IPS-20b (cell line): ENCODE data around the gene PDGFB.

Experiments
- H3K27ac ChIP-seq: one replicate; pipeline ENCODE4 v1.5.1; 2013; ENCODE audit warnings: low read length
- H3K27me3 ChIP-seq: 2 replicates; pipeline ENCODE4 v1.6.1; 2013; ENCODE audit warnings: mild to moderate bottlenecking, low read length, inconsistent platforms; ENCODE audit not compliant: insufficient read depth
- H3K36me3 ChIP-seq: 2 replicates; pipeline ENCODE4 v1.6.1; 2013; ENCODE audit warnings: low read depth, mild to moderate bottlenecking, inconsistent platforms, low read length, moderate library complexity; ENCODE audit not compliant: insufficient read depth
- H3K4me1 ChIP-seq: 2 replicates; pipeline ENCODE4 v1.6.1; 2013; ENCODE audit warnings: mild to moderate bottlenecking, control low read depth, inconsistent platforms, low read length, moderate library complexity; ENCODE audit not compliant: insufficient read depth
- H3K4me3 ChIP-seq: 2 replicates; pipeline ENCODE4 v1.5.1; 2013; ENCODE audit warnings: mild to moderate bottlenecking, low read length, inconsistent platforms
- H3K9ac ChIP-seq: 2 replicates; pipeline ENCODE4 v1.6.1; 2013; ENCODE audit warnings: low read depth, mild to moderate bottlenecking, inconsistent platforms, low read length, moderate library complexity
- H3K9me3 ChIP-seq: 2 replicates; pipeline ENCODE4 v1.6.1; 2013; ENCODE audit warnings: mild to moderate bottlenecking, low read depth, low read length, inconsistent platforms; ENCODE audit not compliant: insufficient read depth

Gene PDGFB

DNA sequence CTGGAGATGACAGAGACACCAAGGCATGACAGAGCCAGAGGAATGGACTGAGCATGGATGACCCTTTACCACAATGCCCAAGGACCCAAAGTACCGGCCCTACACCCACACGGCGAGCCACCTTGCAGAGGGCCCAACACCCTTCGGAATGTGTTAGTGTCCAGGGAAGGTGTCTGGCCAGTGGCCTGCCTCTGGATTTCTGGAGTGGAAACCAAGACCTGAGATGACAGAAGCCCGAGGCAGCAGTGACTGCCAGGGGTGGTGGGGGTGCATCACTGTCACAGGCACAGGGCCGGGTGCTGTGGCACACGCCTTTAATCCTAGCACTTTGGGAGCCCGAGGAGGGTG lies 28.7 kb downstream of the PDGFB start:
- no peak overlapping the region for H3K27ac ChIP-seq
- no peaks in the 10 kb centered on the region for H3K27me3 ChIP-seq
- H3K36me3 ChIP-seq = no peaks in the 10 kb centered on the region
- H3K9ac ChIP-seq = no peak overlapping the region
- H3K4me3 ChIP-seq = no peak overlapping the region
- peaks cover 22% of the 10 kb centered on the region for H3K4me1 ChIP-seq
- no peaks in the 10 kb centered on the region for H3K9me3 ChIP-seq

DNA sequence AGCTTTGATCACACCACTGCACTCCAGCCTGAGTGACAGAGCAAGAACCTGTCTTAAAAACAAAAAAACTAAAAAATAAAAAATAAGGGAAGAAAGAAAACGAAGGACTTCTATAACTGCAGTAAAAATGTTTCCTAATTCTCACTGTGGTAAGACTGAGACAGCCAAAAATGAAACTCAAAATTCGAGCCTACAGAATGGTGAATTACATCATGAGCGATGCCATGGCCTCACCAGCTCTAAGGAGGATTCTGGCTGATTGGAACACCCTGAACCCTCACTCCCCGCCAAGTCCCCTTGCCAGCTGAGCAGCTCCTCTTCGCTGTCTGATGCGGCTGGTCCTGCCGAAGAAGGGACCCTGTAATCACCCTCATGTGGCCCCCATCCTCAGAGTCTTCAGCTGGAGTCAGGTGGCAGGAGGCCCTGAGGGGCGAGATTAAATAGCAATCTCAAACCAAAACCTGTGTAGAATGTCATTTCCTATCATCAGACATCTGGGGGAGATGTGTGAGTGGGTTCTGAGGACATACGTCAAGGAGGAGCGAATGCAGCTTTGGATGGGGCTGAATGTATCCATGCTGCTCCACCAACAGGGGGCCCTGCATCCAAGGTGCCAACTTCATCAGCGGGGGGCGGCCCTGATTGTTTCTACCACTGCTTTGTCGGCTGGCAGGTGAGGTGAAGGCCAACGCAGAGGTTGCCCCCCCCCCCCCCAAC lies 29.2 kb downstream of the PDGFB start:
- Histone ChIP-seq H3K4me3 (no peak overlapping the region), H3K27me3 (no peaks in the 10 kb centered on the region), H3K36me3 (no peaks in the 10 kb centered on the region), H3K27ac (no peak overlapping the region), H3K9me3 (no peaks in the 10 kb centered on the region), H3K9ac (no peak overlapping the region; the same call in 1 of the 2 replicates), H3K4me1 (peaks cover 22% of the 10 kb centered on the region)

DNA sequence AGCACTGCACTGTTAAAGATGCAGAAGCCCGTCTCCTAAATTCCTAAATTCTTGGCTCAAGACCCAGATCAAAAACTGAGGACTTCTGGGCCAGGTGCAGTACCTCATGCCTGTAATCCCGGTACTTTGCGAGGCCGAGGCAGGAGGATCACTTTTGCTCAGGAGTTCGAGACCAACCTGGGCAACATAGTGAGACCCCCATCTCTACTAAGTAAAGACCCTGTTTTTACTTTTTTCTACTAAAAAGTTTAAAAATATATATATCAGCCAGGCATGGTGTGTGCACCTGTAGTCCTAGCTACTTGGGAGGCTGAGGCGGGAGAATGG lies 29.7 kb downstream of the PDGFB start:
- no peaks in the 10 kb centered on the region for H3K36me3 ChIP-seq
- no peak overlapping the region for H3K4me3 ChIP-seq
- H3K4me1 ChIP-seq = peaks cover 22% of the 10 kb centered on the region
- H3K27ac ChIP-seq = no peak overlapping the region
- H3K9me3 ChIP-seq = no peaks in the 10 kb centered on the region
- no peaks in the 10 kb centered on the region for H3K27me3 ChIP-seq
- peak overlapping the region; percentile 66; the same call in 1 of the 2 replicates for H3K9ac ChIP-seq

DNA sequence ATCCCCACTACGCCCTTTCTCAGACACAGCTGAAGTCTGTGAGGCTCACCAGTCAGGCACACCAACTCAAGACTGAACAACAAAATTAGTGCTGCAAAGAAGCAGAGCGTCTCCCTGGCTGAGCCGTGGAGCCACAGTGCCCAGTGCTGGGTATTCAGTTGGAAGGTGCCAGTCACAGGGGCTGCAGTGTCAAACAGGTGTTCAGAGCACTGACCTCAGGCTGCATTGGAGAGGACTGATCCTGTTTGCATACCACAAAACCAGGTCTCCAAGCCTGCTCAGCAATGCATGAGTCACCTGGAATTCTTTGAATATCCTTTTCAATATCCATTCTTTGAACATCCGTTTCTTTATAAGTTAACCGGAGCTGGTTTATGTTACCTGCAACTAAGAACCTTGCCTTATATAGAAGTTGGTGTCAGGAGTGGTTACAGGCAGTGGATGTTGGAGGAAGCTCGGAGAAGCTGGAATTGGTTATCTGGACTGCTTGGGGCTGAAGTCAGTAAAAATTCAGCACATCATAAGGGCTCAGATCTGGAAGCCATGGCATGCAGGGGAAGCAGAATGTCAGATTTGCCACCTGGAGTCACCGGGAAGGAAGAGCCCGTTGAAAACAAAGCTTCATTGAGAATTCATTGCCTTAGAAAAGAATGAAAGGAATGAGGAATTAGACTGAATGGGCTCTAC lies 30.3 kb downstream of the PDGFB start:
- Histone ChIP-seq H3K4me1 (peaks cover 22% of the 10 kb centered on the region), H3K36me3 (no peaks in the 10 kb centered on the region), H3K9ac (peak overlapping the region; percentile 66; the same call in 1 of the 2 replicates), H3K27me3 (no peaks in the 10 kb centered on the region), H3K4me3 (peak overlapping the region; percentile 34; the same call in 1 of the 2 replicates), H3K27ac (peak overlapping the region; percentile 76), H3K9me3 (no peaks in the 10 kb centered on the region)

DNA sequence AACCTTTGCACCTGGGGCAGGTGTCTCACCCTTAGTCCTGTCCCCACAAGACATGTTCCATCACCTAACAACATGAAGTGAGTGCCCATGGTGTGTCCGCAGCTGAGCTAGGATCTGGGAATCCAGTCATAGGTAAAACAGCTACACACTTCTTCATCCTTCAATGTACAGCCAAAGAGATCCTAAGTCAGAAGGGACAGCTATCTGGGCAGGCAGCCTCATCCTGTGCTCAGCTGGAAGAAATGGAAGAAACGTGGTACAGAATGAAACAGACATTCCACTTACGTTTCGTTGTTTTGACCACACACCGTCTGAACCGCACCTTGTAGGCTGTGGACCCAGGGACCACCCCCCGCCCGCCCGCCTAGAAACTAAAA lies 30.8 kb downstream of the PDGFB start:
- Histone ChIP-seq H3K4me1 (peaks cover 22% of the 10 kb centered on the region), H3K36me3 (no peaks in the 10 kb centered on the region), H3K9ac (peak overlapping the region; percentile 66; the same call in 1 of the 2 replicates), H3K4me3 (peak overlapping the region; percentile 34; the same call in 1 of the 2 replicates), H3K27me3 (no peaks in the 10 kb centered on the region), H3K9me3 (no peaks in the 10 kb centered on the region), H3K27ac (peak overlapping the region; percentile 76)

DNA sequence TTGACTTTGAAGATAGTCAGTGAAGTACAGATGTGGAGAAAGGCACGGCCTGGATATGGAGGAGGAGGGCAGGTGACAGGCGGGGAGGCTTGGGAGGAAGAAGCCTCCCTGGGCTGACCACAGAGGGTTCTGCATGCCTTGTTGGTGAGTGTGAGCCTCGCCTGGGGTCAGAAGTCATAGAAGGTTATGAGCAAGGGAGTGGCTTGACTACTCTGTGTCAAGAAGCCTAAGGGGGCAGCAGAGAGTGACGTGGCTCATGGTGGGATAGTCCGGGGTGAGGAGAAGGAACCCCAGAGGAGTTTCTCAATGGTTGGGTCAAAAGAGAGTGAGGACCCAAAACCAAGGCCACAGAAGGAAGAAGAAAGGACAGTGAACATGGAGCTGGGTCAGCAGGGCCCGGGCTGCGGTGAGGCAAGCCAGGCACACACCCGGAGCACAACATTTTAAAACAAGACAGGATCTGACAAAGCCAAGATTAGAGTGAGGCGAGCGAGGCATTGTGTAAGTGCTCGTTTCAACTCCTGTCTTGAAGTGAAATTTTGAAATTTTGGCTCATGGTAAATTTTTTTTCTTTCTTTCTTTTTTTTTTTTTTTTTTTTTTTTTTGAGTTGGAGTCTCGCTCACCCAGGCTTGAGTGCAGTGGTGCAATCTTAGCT lies 31.9 kb downstream of the PDGFB start:
- Histone ChIP-seq H3K36me3 (no peaks in the 10 kb centered on the region), H3K27ac (no peak overlapping the region), H3K4me1 (peaks cover 22% of the 10 kb centered on the region), H3K9ac (0 out of 2 replicates have a peak overlapping the region, but pooled peaks have one; percentile 17), H3K27me3 (no peaks in the 10 kb centered on the region), H3K9me3 (no peaks in the 10 kb centered on the region), H3K4me3 (no peak overlapping the region)

DNA sequence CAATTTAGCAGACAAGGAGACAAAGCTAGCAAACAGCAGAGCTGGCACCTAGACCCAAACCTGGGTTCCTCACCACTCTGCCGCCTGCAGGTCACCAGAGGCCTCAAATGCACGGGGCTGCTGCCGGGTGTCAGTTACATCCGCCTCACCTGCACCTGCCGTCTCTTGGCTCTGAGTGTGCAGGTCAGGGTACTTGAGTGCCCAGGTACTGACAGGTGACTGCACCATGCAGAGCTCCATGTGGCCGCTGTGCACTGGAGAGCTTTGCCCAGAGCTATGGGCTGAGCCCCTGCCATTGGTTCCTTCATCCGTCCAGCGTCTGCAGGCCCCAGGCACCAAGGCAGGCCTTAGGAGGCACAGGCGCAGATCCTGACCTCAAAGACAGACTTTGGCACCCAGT lies 35.0 kb downstream of the PDGFB start:
- Histone ChIP-seq H3K4me3 (no peak overlapping the region), H3K27me3 (no peaks in the 10 kb centered on the region), H3K4me1 (peaks cover 17% of the 10 kb centered on the region), H3K9me3 (no peaks in the 10 kb centered on the region), H3K27ac (no peak overlapping the region), H3K36me3 (no peaks in the 10 kb centered on the region), H3K9ac (no peak overlapping the region)

DNA sequence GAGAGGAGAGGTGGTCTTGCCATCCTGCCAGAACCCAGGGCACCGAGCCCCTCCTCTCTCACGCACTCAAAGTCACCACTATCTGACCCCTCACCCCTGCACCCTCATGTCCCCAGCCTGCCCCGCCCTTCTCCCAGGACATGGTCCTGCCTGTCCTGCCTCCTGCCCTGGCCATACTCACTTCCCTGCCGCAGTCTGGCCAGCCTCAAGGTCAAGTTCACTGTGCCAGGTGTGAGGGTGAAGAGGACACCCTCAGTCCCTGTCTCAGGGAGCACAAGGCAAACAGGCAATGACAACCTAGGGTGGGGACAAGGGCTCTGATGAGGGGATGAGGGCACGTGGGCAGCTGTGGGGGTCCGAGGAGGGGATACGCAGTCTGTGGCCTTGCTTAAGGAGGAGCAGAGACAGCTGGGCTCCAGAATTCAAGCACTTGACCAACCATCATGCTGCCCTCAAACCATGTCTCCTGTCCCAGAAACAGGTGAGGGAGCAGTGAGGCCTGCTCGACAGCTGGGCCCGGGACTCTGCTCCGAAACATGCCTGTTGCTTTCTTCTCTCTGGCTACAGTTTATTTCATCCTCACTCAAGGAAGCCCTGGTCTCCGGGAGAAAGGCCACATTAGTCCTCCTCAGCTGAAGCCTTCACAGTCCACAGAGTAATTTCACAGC lies 36.6 kb downstream of the PDGFB start:
- Histone ChIP-seq H3K4me1 (peaks cover 6% of the 10 kb centered on the region; the same call in 1 of the 2 replicates), H3K9me3 (no peaks in the 10 kb centered on the region), H3K27ac (no peak overlapping the region), H3K27me3 (no peaks in the 10 kb centered on the region), H3K9ac (no peak overlapping the region), H3K4me3 (no peak overlapping the region), H3K36me3 (no peaks in the 10 kb centered on the region)

DNA sequence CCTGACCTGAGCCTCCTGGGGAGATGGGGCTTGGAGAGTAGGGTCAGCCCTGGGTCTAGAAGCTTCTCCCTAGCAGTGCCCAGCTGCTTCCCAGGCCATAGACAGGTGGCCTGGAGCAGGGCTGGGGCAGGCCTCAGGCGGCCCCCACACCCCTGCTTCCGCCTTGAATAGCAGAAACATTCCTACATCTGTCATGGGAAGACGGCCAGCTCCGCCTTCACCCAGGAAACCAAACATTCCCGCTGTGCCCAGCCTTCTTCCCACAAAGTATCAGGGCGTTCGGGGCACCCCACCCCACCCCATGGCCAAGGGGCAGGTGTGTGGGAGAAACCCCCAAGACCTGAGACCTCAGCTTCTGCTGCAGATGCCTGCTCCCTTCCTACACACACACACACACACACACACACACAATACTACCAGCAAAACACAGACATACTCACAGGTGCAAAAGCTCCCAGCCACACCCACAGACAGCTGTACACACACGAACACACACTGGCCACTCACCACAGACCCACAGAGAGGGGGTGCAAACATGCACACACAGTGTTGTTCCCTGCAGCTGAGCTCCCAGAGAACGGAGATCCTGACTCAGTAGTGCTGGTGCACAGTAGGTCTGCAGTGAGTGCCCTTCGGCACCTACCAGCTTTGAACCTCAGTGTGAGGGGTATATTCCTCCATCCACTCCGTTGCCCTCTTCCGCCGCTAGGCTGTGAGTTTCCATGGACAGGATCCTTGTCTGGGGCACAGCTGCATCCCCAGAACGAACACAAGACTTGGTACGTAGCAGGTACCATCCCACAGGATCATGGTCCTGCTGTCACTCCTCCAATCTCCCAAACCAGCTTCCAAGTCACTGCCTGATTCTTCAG lies 37.4 kb downstream of the PDGFB start:
- Histone ChIP-seq H3K9ac (no peak overlapping the region), H3K4me1 (no peaks in the 10 kb centered on the region; the same call in 1 of the 2 replicates), H3K4me3 (no peak overlapping the region), H3K9me3 (no peaks in the 10 kb centered on the region), H3K36me3 (no peaks in the 10 kb centered on the region), H3K27ac (no peak overlapping the region), H3K27me3 (no peaks in the 10 kb centered on the region)

DNA sequence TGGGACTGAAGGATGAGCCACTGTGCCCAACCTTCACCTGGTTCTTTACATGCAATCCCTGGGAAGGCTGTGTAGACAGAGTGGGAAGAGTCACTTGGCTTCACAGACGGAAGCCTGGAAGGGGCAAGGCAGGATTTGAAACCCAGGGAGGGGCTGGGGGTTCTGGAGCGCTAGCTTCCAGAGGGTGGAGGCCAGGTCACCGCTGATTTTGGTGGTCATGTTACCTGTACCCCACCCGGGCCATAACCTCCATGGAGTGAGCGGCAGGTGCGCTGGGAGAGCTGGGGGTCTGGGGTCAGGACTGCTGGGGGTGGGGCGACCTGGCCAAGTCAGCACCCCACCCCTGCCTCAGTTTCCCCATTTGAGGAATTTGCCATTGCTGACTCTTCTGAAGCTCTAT lies 38.3 kb downstream of the PDGFB start:
- Histone ChIP-seq H3K36me3 (no peaks in the 10 kb centered on the region), H3K27ac (no peak overlapping the region), H3K9ac (no peak overlapping the region), H3K9me3 (no peaks in the 10 kb centered on the region), H3K4me3 (no peak overlapping the region), H3K4me1 (no peaks in the 10 kb centered on the region; the same call in 1 of the 2 replicates), H3K27me3 (no peaks in the 10 kb centered on the region)
